Stimulated activated CD4-positive, alpha-beta T cell treated with anti-CD3 and anti-CD28 coated beads, TNF-alpha, amount 100 ng/mL, for 24 hours (primary cell): Measurements from ENCODE around the gene KLHDC2.
"Not testable (repeated sequence)": the region's sequence is repeated elsewhere in the genome, so short reads cannot be mapped to it uniquely, and the experiment has no call there.

ENCODE experiments used
- DNase-seq, 3 experiments: peaks; one replicate each; pipeline ENCODE4 v3.0.0-alpha.2; 2020; ENCODE audit warnings: low read depth in 3 of 3

The KLHDC2 gene

GRCh38 chr14:49781040-49781439 lies 13.1 kb downstream of the KLHDC2 start:
- DNase-seq: not testable (repeated sequence)

- DNase-seq: no peak
Observed at GRCh38 chr14:49783394-49784014, 15.6 kb downstream of the KLHDC2 start.

- DNase-seq: no peak
Observed at GRCh38 chr14:49786315-49786714, 18.4 kb downstream of the KLHDC2 start.

- no peak for DNase-seq
Observed at GRCh38 chr14:49792618-49793017, 24.7 kb downstream of the KLHDC2 start.

- DNase-seq: no peak
Observed at GRCh38 chr14:49796025-49796424, 28.1 kb downstream of the KLHDC2 start.

GRCh38 chr14:49808780-49809179 lies 40.8 kb downstream of the KLHDC2 start:
- DNase-seq: no peak

- DNase-seq: not testable (repeated sequence)
Observed at GRCh38 chr14:49816118-49816517, 48.2 kb downstream of the KLHDC2 start.

GRCh38 chr14:49816844-49817243 lies 48.9 kb downstream of the KLHDC2 start:
- no peak for DNase-seq

- DNase-seq: no peak
Observed at GRCh38 chr14:49820176-49820575, 52.2 kb downstream of the KLHDC2 start.

GRCh38 chr14:49828640-49829039 lies 60.7 kb downstream of the KLHDC2 start:
- DNase-seq: no peak
